IPS-15b (cell line): Measurements from ENCODE around the gene KLLN.
"Not testable (repeated sequence)": the region's sequence is repeated elsewhere in the genome, so short reads cannot be mapped to it uniquely, and the experiment has no call there.

Experiments
- H3K27me3 ChIP-seq: one replicate; pipeline ENCODE4 v1.6.1; 2013; ENCODE audit warnings: low read length; ENCODE audit not compliant: control insufficient read depth, insufficient read depth
- H3K36me3 ChIP-seq: one replicate; pipeline ENCODE4 v1.6.1; 2013; ENCODE audit warnings: low read length; ENCODE audit not compliant: control insufficient read depth, insufficient read depth
- H3K4me1 ChIP-seq: one replicate; pipeline ENCODE4 v1.6.1; 2013; ENCODE audit warnings: mild to moderate bottlenecking, low read length; ENCODE audit not compliant: control insufficient read depth, insufficient read depth
- H3K4me3 ChIP-seq: one replicate; pipeline ENCODE4 v1.5.1; 2013; ENCODE audit warnings: low read depth, low read length
- H3K9ac ChIP-seq: one replicate; pipeline ENCODE4 v1.6.1; 2013; ENCODE audit warnings: low read depth, mild to moderate bottlenecking, low read length
- H3K9me3 ChIP-seq: one replicate; pipeline ENCODE4 v1.6.1; 2013; ENCODE audit warnings: mild to moderate bottlenecking, low read length; ENCODE audit not compliant: control insufficient read depth, insufficient read depth

The KLLN gene

GRCh38 chr10:87847550-87847949, 15.8 kb downstream of the KLLN start:
- H3K9me3 ChIP-seq: no peaks in the 10 kb centered on the region
- no peaks in the 10 kb centered on the region for H3K4me1 ChIP-seq
- H3K36me3 ChIP-seq: no peaks in the 10 kb centered on the region
- H3K27me3 ChIP-seq: no peaks in the 10 kb centered on the region
- no peak overlapping the region for H3K4me3 ChIP-seq
- no peak overlapping the region for H3K9ac ChIP-seq

GRCh38 chr10:87846711-87847110, 16.6 kb downstream of the KLLN start:
- H3K4me1 ChIP-seq, H3K9ac ChIP-seq, H3K36me3 ChIP-seq, H3K4me3 ChIP-seq, H3K27me3 ChIP-seq, H3K9me3 ChIP-seq: not testable (repeated sequence)

- no peak overlapping the region for H3K4me3 ChIP-seq
- H3K9ac ChIP-seq: no peak overlapping the region
- H3K27me3 ChIP-seq: no peaks in the 10 kb centered on the region
- H3K4me1 ChIP-seq: no peaks in the 10 kb centered on the region
- no peaks in the 10 kb centered on the region for H3K36me3 ChIP-seq
- H3K9me3 ChIP-seq: no peaks in the 10 kb centered on the region
Observed at GRCh38 chr10:87846023-87846422, 17.3 kb downstream of the KLLN start.

- H3K4me3 ChIP-seq: no peak overlapping the region
- H3K9me3 ChIP-seq: no peaks in the 10 kb centered on the region
Observed at GRCh38 chr10:87845624-87845998, 17.7 kb downstream of the KLLN start.

GRCh38 chr10:87844837-87845623, 18.3 kb downstream of the KLLN start:
- H3K9ac ChIP-seq: no peak overlapping the region
- H3K27me3 ChIP-seq: no peaks in the 10 kb centered on the region
- H3K4me1 ChIP-seq: no peaks in the 10 kb centered on the region
- no peaks in the 10 kb centered on the region for H3K36me3 ChIP-seq
- H3K9me3 ChIP-seq: no peaks in the 10 kb centered on the region
- no peak overlapping the region for H3K4me3 ChIP-seq

More at GRCh38 chr10:87845624-87845998, 17.7 kb downstream of the KLLN start:
- Histone ChIP-seq H3K4me1 (no peaks in the 10 kb centered on the region), H3K9ac (no peak overlapping the region), H3K36me3 (no peaks in the 10 kb centered on the region), H3K27me3 (no peaks in the 10 kb centered on the region)

- Histone ChIP-seq H3K4me3 (no peak overlapping the region), H3K27me3 (no peaks in the 10 kb centered on the region), H3K9me3 (no peaks in the 10 kb centered on the region), H3K36me3 (no peaks in the 10 kb centered on the region), H3K9ac (no peak overlapping the region), H3K4me1 (no peaks in the 10 kb centered on the region)
Observed at GRCh38 chr10:87843714-87844113, 19.6 kb downstream of the KLLN start.

GRCh38 chr10:87842776-87843497, 20.4 kb downstream of the KLLN start:
- no peaks in the 10 kb centered on the region for H3K9me3 ChIP-seq
- H3K4me1 ChIP-seq: no peaks in the 10 kb centered on the region
- no peak overlapping the region for H3K9ac ChIP-seq

GRCh38 chr10:87842220-87842641, 21.1 kb downstream of the KLLN start:
- Histone ChIP-seq H3K4me1 (no peaks in the 10 kb centered on the region), H3K9ac (no peak overlapping the region), H3K27me3 (no peaks in the 10 kb centered on the region), H3K36me3 (no peaks in the 10 kb centered on the region), H3K4me3 (no peak overlapping the region), H3K9me3 (no peaks in the 10 kb centered on the region)

More at GRCh38 chr10:87842776-87843497, 20.4 kb downstream of the KLLN start:
- Histone ChIP-seq H3K4me3 (no peak overlapping the region), H3K27me3 (no peaks in the 10 kb centered on the region), H3K36me3 (no peaks in the 10 kb centered on the region)

GRCh38 chr10:87841186-87841585, 22.1 kb downstream of the KLLN start:
- Histone ChIP-seq H3K9me3 (no peaks in the 10 kb centered on the region), H3K27me3 (no peaks in the 10 kb centered on the region), H3K36me3 (no peaks in the 10 kb centered on the region), H3K4me1 (no peaks in the 10 kb centered on the region), H3K9ac (no peak overlapping the region), H3K4me3 (no peak overlapping the region)

GRCh38 chr10:87838650-87839049, 24.7 kb downstream of the KLLN start:
- Histone ChIP-seq H3K9me3 (no peaks in the 10 kb centered on the region), H3K9ac (no peak overlapping the region), H3K4me3 (no peak overlapping the region), H3K4me1 (no peaks in the 10 kb centered on the region), H3K36me3 (no peaks in the 10 kb centered on the region), H3K27me3 (no peaks in the 10 kb centered on the region)

GRCh38 chr10:87837445-87837844, 25.9 kb downstream of the KLLN start:
- no peak overlapping the region for H3K9ac ChIP-seq
- H3K9me3 ChIP-seq: no peaks in the 10 kb centered on the region
- no peak overlapping the region for H3K4me3 ChIP-seq
- no peaks in the 10 kb centered on the region for H3K36me3 ChIP-seq
- no peaks in the 10 kb centered on the region for H3K4me1 ChIP-seq
- no peaks in the 10 kb centered on the region for H3K27me3 ChIP-seq

- H3K4me1 ChIP-seq: no peaks in the 10 kb centered on the region
- no peaks in the 10 kb centered on the region for H3K9me3 ChIP-seq
- H3K9ac ChIP-seq: no peak overlapping the region
- H3K36me3 ChIP-seq: no peaks in the 10 kb centered on the region
- H3K4me3 ChIP-seq: no peak overlapping the region
- H3K27me3 ChIP-seq: no peaks in the 10 kb centered on the region
Observed at GRCh38 chr10:87836098-87836497, 27.2 kb downstream of the KLLN start.
